Retinal pigment epithelial cell (primary cell): ENCODE results near the gene DYRK1A.

Experiments used
- DNase-seq: peaks from one replicate; pipeline ENCODE4 v3.0.0-alpha.2; 2010; ENCODE audit warnings: low read depth
- H3K4me3 ChIP-seq: 2 replicates; pipeline ENCODE4 v1.5.1; 2011; ENCODE audit warnings: mild to moderate bottlenecking, low read length, control low read depth, moderate library complexity
- TF ChIP-seq, protein P1 (sequence below): conservative IDR thresholded peaks from 2 replicates; pipeline ENCODE4 v1.5.1; 2011; ENCODE audit warnings: low read depth, low read length, control low read depth, inconsistent platforms

The DYRK1A gene

DNA sequence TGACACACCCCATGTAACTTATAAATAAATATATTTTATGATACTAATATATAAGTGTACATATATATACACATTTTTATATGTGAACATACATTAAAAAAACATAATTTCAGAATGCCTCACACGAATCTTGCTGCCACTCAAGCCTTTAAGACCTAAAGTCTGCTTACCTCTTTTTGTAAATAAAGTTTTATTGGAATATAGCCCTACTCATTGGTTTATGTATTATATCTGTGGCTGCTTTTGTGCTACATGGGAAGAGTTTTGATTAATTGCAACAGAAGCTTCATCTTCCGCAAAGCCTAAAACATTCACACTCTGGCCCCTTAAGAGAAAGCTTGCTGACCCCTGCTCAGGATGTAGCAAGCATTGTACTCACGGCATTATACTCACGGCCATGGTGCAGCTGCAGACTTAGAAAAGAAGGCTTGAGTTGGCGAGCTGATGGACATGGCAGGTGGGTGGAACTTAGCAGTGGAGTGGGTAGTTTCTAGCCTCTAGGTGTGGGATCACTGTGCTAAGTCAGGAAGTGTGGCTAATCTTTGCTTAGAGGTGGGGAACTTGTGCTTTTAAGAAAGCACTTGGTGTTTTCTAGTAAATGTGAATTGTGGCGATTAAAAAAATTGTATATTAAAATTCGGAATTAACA is 80.8 kb downstream of the DYRK1A start:
- TF ChIP-seq, protein P1, sequence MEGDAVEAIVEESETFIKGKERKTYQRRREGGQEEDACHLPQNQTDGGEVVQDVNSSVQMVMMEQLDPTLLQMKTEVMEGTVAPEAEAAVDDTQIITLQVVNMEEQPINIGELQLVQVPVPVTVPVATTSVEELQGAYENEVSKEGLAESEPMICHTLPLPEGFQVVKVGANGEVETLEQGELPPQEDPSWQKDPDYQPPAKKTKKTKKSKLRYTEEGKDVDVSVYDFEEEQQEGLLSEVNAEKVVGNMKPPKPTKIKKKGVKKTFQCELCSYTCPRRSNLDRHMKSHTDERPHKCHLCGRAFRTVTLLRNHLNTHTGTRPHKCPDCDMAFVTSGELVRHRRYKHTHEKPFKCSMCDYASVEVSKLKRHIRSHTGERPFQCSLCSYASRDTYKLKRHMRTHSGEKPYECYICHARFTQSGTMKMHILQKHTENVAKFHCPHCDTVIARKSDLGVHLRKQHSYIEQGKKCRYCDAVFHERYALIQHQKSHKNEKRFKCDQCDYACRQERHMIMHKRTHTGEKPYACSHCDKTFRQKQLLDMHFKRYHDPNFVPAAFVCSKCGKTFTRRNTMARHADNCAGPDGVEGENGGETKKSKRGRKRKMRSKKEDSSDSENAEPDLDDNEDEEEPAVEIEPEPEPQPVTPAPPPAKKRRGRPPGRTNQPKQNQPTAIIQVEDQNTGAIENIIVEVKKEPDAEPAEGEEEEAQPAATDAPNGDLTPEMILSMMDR: no peak
- no peak overlapping the region for H3K4me3 ChIP-seq
- DNase-seq: no peak

DNA sequence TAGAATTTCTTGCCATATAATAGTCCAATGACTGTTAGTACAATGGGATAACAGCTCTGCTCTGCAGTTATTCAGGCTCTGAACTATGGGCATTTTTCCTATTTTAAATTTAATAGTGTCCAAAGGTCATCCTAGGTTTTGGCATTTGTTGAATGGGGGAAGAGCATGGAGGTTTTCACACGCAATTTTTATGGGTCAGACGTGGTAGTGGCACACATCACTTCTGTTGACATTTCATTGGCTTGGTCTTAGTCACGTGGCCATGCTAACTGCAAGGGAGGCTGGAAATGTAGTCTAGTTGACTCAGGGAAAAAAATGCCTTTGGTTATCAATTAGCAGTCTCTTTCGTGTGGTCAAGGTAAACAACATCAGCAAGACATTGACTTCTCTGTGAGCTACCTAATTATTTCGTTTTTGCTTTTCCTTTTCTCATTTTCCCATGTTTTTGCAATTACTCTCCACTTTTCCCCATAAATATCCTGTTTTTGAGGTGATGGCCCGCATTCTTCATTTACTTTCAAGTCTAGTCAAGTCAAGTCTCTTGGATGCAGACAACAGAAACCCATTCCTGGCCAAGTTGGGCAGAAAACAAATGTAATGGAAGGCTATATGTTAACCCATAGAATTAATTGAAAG is 82.8 kb downstream of the DYRK1A start:
- H3K4me3 ChIP-seq: no peak overlapping the region
- DNase-seq: no peak
- TF ChIP-seq, protein P1: no peak

DNA sequence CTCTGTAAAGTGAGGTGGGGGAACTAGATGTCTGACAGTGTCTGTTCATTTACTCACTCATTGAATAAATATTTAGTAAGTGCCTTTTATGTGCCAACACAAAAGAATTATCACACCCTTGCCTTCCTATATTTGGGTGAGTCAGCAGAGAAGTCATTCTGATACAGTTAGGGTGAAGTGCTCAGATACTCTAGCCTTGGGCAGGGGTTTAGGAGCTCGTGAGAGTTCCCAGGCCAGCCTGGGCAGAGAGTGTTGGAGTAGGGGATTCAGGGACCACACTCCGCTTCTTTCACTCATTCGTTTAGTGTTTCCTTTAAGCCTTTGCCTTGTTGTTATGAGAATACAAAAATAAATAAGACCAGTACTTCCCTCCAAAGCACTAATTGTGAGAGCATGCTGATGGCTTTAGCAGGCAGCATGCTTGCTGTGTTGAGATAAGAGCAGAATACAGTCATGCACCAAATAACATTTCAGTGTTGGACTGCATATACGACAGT is 83.9 kb downstream of the DYRK1A start:
- TF ChIP-seq, protein P1: no peak
- H3K4me3 ChIP-seq: no peak overlapping the region
- DNase-seq: no peak

DNA sequence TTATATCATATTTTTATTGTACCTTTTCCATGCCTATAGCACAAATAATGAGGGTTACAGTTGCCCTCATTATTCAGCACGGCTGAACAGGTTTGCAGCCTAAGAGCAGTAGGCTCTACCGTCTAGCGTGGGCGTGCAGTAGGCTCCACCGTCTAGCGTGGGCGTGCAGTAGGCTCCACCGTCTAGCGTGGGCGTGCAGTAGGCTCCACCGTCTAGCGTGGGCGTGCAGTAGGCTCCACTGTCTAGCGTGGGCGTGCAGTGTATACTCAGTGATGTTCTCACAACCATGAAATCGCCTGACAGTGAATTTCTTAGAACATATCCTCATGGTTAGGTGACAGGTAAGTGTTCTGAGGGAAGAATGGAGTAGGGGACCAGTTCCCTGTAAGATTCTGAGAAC is 84.9 kb downstream of the DYRK1A start:
- TF ChIP-seq, protein P1: no peak
- H3K4me3 ChIP-seq: no peak overlapping the region
- DNase-seq: no peak

DNA sequence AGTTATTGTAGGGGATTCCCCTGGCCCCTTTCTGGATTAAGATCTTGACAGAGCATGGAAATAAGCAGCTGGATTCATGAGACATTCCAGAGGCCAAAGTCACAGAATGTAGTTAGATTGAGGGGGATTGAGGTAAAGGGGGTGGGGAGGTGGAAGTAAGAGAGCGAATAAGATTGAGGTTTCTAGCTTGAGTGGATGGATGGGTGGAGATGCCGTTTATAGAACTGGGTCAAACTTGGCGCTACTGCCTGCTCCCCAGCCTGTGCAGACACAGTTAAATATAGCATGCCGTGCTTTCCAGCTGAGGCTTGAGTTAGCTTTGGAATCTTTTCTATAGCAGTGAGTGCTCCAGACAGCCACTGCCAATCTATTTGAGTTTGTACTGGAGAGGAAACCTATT is 85.7 kb downstream of the DYRK1A start:
- TF ChIP-seq, protein P1: no peak
- H3K4me3 ChIP-seq: no peak overlapping the region
- peak; percentile 66 for DNase-seq

DNA sequence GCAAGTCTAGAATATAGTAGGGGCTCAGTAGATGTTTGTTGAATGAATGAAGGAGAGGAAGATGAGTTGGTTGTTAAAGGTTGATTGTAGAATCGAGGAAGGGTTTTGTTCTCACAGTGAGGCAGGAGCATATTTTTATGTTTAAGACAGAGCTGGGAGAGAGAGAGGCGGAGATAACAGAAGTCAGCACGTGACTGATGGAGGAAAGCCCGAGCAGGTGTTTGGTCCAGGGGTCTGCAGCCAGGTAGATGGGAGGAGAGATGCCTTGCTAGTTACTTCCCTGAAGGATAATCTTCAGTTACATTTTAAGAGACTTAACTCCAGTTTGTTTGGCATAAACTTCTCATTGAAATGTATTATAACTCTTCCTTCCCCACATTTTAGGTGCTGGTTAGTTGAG is 86.8 kb downstream of the DYRK1A start:
- H3K4me3 ChIP-seq: no peak overlapping the region
- no peak for DNase-seq
- TF ChIP-seq, protein P1: no peak
